ENCODE results near the gene TFPI.

The TFPI gene

GRCh38 chr2:187466129-187466792 lies 88.0 kb downstream of the TFPI start:
- no peak overlapping the region for H3K4me3 ChIP-seq (ENCODE audit: insufficient read depth, low read length, poor library complexity, severe bottlenecking)
- H3K79me2 ChIP-seq (ENCODE audit: insufficient read depth, low read length) = no peaks in the 10 kb centered on the region
- no peaks in the 10 kb centered on the region for H3K36me3 ChIP-seq (ENCODE audit: low read length)
- H3K4me2 ChIP-seq (ENCODE audit: low read depth, low read length, poor library complexity, severe bottlenecking) = no peak overlapping the region
- H3K27me3 ChIP-seq (ENCODE audit: low read length) = no peaks in the 10 kb centered on the region
- H3K27ac ChIP-seq (ENCODE audit: low read depth, low read length) = no peak overlapping the region
- H3F3A ChIP-seq (ENCODE audit: insufficient read depth) = no peaks in the 10 kb centered on the region
- no peaks in the 10 kb centered on the region for H4K20me1 ChIP-seq (ENCODE audit: low read depth, low read length)
- H3K9ac ChIP-seq (ENCODE audit: low read length) = no peak overlapping the region
- H3K9me2 ChIP-seq (replicated peaks; ENCODE audit: insufficient read depth, low read length) = no peaks in the 10 kb centered on the region
- H2AFZ ChIP-seq (ENCODE audit: low read depth, low read length, severe bottlenecking) = no peak overlapping the region
- no peaks in the 10 kb centered on the region for H3K9me3 ChIP-seq (ENCODE audit: insufficient read depth, low read length)
- TF ChIP-seq CTCF (IDR thresholded peaks at IDR 0.05; ENCODE audit: insufficient read depth, low read length, poor library complexity, severe bottlenecking) = no peak
- TF ChIP-seq EZH2phosphoT487 (conservative IDR thresholded peaks at IDR 0.05; ENCODE audit: low read length) = no peak

GRCh38 chr2:187462839-187463238 lies 91.4 kb downstream of the TFPI start:
- Histone ChIP-seq H3K4me3 (ENCODE audit: insufficient read depth, low read length, poor library complexity, severe bottlenecking) (no peak overlapping the region), H3K9me3 (ENCODE audit: insufficient read depth, low read length) (no peaks in the 10 kb centered on the region), H2AFZ (ENCODE audit: low read depth, low read length, severe bottlenecking) (no peak overlapping the region), H3K79me2 (ENCODE audit: insufficient read depth, low read length) (no peaks in the 10 kb centered on the region), H3K27ac (ENCODE audit: low read depth, low read length) (no peak overlapping the region), H4K20me1 (ENCODE audit: low read depth, low read length) (no peaks in the 10 kb centered on the region), H3K36me3 (ENCODE audit: low read length) (no peaks in the 10 kb centered on the region), H3K9me2 (replicated peaks; ENCODE audit: insufficient read depth, low read length) (no peaks in the 10 kb centered on the region), H3K4me2 (ENCODE audit: low read depth, low read length, poor library complexity, severe bottlenecking) (no peak overlapping the region), H3F3A (ENCODE audit: insufficient read depth) (no peaks in the 10 kb centered on the region), H3K27me3 (ENCODE audit: low read length) (no peaks in the 10 kb centered on the region), H3K9ac (ENCODE audit: low read length) (no peak overlapping the region)
- TF ChIP-seq EZH2phosphoT487 (conservative IDR thresholded peaks at IDR 0.05; ENCODE audit: low read length) = no peak
- TF ChIP-seq CTCF (IDR thresholded peaks at IDR 0.05; ENCODE audit: insufficient read depth, low read length, poor library complexity, severe bottlenecking) = no peak

GRCh38 chr2:187461294-187462261 lies 92.7 kb downstream of the TFPI start:
- Histone ChIP-seq H3K27me3 (ENCODE audit: low read length) (no peaks in the 10 kb centered on the region), H3K9me3 (ENCODE audit: insufficient read depth, low read length) (no peaks in the 10 kb centered on the region), H3K27ac (ENCODE audit: low read depth, low read length) (no peak overlapping the region), H3K9me2 (replicated peaks; ENCODE audit: insufficient read depth, low read length) (no peaks in the 10 kb centered on the region), H3K9ac (ENCODE audit: low read length) (no peak overlapping the region), H3K4me2 (ENCODE audit: low read depth, low read length, poor library complexity, severe bottlenecking) (no peak overlapping the region), H3K36me3 (ENCODE audit: low read length) (no peaks in the 10 kb centered on the region), H3K4me3 (ENCODE audit: insufficient read depth, low read length, poor library complexity, severe bottlenecking) (no peak overlapping the region), H4K20me1 (ENCODE audit: low read depth, low read length) (no peaks in the 10 kb centered on the region), H3F3A (ENCODE audit: insufficient read depth) (no peaks in the 10 kb centered on the region), H2AFZ (ENCODE audit: low read depth, low read length, severe bottlenecking) (no peak overlapping the region), H3K79me2 (ENCODE audit: insufficient read depth, low read length) (no peaks in the 10 kb centered on the region)
- TF ChIP-seq CTCF (IDR thresholded peaks at IDR 0.05; ENCODE audit: insufficient read depth, low read length, poor library complexity, severe bottlenecking) (no peak), EZH2phosphoT487 (conservative IDR thresholded peaks at IDR 0.05; ENCODE audit: low read length) (no peak)

Measured in SU-DHL-6 (cell line).